Loucy (cell line): ENCODE results near the gene DMRTA2.

ENCODE experiments used
- H2AFZ ChIP-seq: fragments of 200-600 bp; sonication (generic); 2 replicates; pipeline ENCODE4 v1.6.0; 2016; ENCODE audit warnings: antibody characterized with exemption, mild to moderate bottlenecking, low read length, moderate library complexity
- H3F3A ChIP-seq: fragments of 200-600 bp; 2 replicates; pipeline ENCODE4 v1.6.0; 2016; ENCODE audit warnings: antibody characterized with exemption, low read depth, mild to moderate bottlenecking
- H3K27me3 ChIP-seq: fragments of 200-600 bp; sonication (generic); 2 replicates; pipeline ENCODE4 v1.6.1; 2014; ENCODE audit warnings: low read length, mild to moderate bottlenecking; ENCODE audit not compliant: insufficient read depth, poor library complexity, severe bottlenecking
- H3K36me3 ChIP-seq: fragments of 200-600 bp; sonication (generic); 2 replicates; pipeline ENCODE4 v1.6.1; 2016; ENCODE audit warnings: low read length; ENCODE audit not compliant: insufficient read depth
- H3K4me1 ChIP-seq: fragments of 200-600 bp; sonication (generic); 2 replicates; pipeline ENCODE4 v1.5.1; 2014; ENCODE audit warnings: low read length, mild to moderate bottlenecking; ENCODE audit not compliant: insufficient read depth, poor library complexity, severe bottlenecking
- H3K4me2 ChIP-seq: fragments of 200-600 bp; sonication (generic); 2 replicates; pipeline ENCODE4 v1.6.0; 2014; ENCODE audit warnings: antibody characterized with exemption, low read length, low read depth, mild to moderate bottlenecking; ENCODE audit not compliant: poor library complexity, severe bottlenecking
- H3K4me3 ChIP-seq: fragments of 200-600 bp; sonication (generic); 2 replicates; pipeline ENCODE4 v1.5.1; 2014; ENCODE audit warnings: low read length, mild to moderate bottlenecking, mixed read lengths; ENCODE audit not compliant: poor library complexity, severe bottlenecking
- H3K79me2 ChIP-seq: fragments of 200-600 bp; sonication (generic); 2 replicates; pipeline ENCODE4 v1.6.1; 2014; ENCODE audit warnings: low read length; ENCODE audit not compliant: insufficient read depth
- H3K9ac ChIP-seq: fragments of 200-600 bp; sonication (generic); 2 replicates; pipeline ENCODE4 v1.6.0; 2014; ENCODE audit warnings: mild to moderate bottlenecking, low read depth, low read length, moderate library complexity; ENCODE audit not compliant: poor library complexity, severe bottlenecking
- H3K9me2 ChIP-seq: fragments of 200-600 bp; sonication (generic); replicated peaks from 2 replicates; pipeline ENCODE4 v1.6.1; 2016; ENCODE audit warnings: low read depth, low read length, mixed read lengths
- H3K9me3 ChIP-seq: fragments of 200-600 bp; sonication (generic); 2 replicates; pipeline ENCODE4 v1.6.1; 2014; ENCODE audit warnings: mild to moderate bottlenecking, antibody characterized with exemption, low read length, low read depth; ENCODE audit not compliant: insufficient read depth
- H4K20me1 ChIP-seq: fragments of 200-600 bp; sonication (generic); 2 replicates; pipeline ENCODE4 v1.6.0; 2014; ENCODE audit warnings: antibody characterized with exemption, low read length, mild to moderate bottlenecking; ENCODE audit not compliant: insufficient read depth, poor library complexity, severe bottlenecking
- EZH2phosphoT487 ChIP-seq: fragments of 200-600 bp; IDR thresholded peaks from 2 replicates; pipeline ENCODE4 v1.6.1; 2018; ENCODE audit warnings: antibody characterized with exemption, mild to moderate bottlenecking, moderate library complexity, borderline replicate concordance
- TF ChIP-seq, protein P1 (sequence below): fragments of 200-600 bp; sonication (generic); conservative IDR thresholded peaks from 2 replicates; pipeline ENCODE4 v1.5.1; 2014; ENCODE audit warnings: mild to moderate bottlenecking, antibody characterized with exemption, low read length

DMRTA2 gene

GRCh38 chr1:50424045-50424883 is 1.0 kb upstream of the DMRTA2 start:
- no peak overlapping the region for H3K4me3 ChIP-seq
- no peaks in the 10 kb centered on the region for H3K36me3 ChIP-seq
- H3K27me3 ChIP-seq: no peaks in the 10 kb centered on the region
- no peak overlapping the region for H2AFZ ChIP-seq
- no peak overlapping the region for H3K4me2 ChIP-seq
- H3K79me2 ChIP-seq: no peaks in the 10 kb centered on the region
- H3F3A ChIP-seq: no peaks in the 10 kb centered on the region
- H3K9me2 ChIP-seq: no peaks in the 10 kb centered on the region
- no peak overlapping the region for H3K9ac ChIP-seq
- TF ChIP-seq, protein P1, sequence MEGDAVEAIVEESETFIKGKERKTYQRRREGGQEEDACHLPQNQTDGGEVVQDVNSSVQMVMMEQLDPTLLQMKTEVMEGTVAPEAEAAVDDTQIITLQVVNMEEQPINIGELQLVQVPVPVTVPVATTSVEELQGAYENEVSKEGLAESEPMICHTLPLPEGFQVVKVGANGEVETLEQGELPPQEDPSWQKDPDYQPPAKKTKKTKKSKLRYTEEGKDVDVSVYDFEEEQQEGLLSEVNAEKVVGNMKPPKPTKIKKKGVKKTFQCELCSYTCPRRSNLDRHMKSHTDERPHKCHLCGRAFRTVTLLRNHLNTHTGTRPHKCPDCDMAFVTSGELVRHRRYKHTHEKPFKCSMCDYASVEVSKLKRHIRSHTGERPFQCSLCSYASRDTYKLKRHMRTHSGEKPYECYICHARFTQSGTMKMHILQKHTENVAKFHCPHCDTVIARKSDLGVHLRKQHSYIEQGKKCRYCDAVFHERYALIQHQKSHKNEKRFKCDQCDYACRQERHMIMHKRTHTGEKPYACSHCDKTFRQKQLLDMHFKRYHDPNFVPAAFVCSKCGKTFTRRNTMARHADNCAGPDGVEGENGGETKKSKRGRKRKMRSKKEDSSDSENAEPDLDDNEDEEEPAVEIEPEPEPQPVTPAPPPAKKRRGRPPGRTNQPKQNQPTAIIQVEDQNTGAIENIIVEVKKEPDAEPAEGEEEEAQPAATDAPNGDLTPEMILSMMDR: no peak
- TF ChIP-seq EZH2phosphoT487: no peak
- H3K9me3 ChIP-seq: no peaks in the 10 kb centered on the region
- no peaks in the 10 kb centered on the region for H4K20me1 ChIP-seq
- no peaks in the 10 kb centered on the region for H3K4me1 ChIP-seq

DNA sequence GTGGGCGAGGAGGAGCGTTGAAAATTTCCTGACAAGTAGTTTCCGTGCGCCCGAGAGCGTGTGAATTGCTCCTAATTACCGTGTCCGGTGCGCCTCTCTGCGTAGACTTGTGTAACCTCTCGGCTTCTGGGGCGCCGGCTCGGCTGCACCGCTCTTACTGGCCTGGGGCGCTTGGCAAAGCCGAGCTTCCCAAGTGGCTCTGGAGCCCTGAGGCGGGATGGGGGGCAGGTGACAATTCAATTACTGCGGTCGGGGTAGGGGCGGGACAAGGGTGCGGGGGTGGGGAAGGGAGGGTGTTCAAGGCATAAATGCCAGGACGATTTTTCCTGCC is 392 bp upstream of the DMRTA2 start:
- Histone ChIP-seq H3K36me3 (no peaks in the 10 kb centered on the region), H3K4me1 (no peaks in the 10 kb centered on the region), H3K9me2 (no peaks in the 10 kb centered on the region), H3K4me2 (no peak overlapping the region), H3K27me3 (no peaks in the 10 kb centered on the region), H2AFZ (no peak overlapping the region), H3K4me3 (no peak overlapping the region), H3K9ac (no peak overlapping the region), H4K20me1 (no peaks in the 10 kb centered on the region), H3F3A (no peaks in the 10 kb centered on the region), H3K79me2 (no peaks in the 10 kb centered on the region), H3K9me3 (no peaks in the 10 kb centered on the region)
- TF ChIP-seq EZH2phosphoT487: no peak
- TF ChIP-seq, protein P1: no peak

DNA sequence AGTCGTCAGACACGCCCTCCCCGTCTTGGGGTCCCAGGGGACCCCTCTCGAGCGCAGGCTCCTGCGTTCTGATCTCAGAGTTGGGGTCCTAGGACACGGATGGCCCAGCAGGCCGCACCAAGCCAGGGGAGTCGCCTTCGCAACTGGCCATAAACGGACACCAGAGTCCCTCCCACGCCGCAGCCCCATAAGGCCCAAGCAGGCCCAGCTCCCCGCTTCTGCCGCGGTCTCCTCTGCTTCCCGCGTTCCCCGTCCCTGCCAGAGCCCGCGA is 633 bp downstream of the DMRTA2 start:
- Histone ChIP-seq H3F3A (no peaks in the 10 kb centered on the region), H3K9me3 (no peaks in the 10 kb centered on the region), H3K9me2 (no peaks in the 10 kb centered on the region), H3K4me1 (no peaks in the 10 kb centered on the region), H2AFZ (no peak overlapping the region), H3K79me2 (no peaks in the 10 kb centered on the region), H4K20me1 (no peaks in the 10 kb centered on the region), H3K36me3 (no peaks in the 10 kb centered on the region), H3K4me3 (no peak overlapping the region), H3K9ac (no peak overlapping the region), H3K27me3 (no peaks in the 10 kb centered on the region), H3K4me2 (no peak overlapping the region)
- TF ChIP-seq, protein P1: no peak
- TF ChIP-seq EZH2phosphoT487: no peak
